Measurements from ENCODE around the gene UNC79. TPM values are rescaled to one million over a fixed set of nuclear protein-coding genes. Genes with fewer than 3 reads are reported as not detected.

Gene UNC79
- total RNA-seq, 1 experiment from 2014 or later = 0.07 TPM

DNA sequence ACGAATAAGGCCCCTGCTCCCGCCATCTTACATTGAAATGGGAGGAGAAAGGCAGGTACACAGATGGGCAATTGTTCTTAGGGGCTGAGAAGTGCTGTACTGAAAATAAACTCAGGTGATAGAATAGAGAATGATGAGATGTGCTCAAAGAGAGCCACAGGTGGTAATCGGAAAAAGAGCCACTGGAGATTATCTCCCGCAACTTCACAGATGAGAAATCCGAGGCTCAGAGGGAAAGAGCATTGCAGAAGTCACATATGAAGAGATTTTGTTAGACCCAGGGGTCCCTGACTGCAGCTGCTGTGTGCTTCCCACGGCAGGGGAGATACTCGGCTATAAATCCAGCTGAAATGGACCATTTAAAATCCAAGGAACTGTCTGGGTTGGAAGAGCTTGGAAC lies 283.9 kb downstream of the UNC79 start:
- no peaks in the 10 kb centered on the region for H3K79me2 ChIP-seq (ENCODE audit: low read depth)
- no peaks in the 10 kb centered on the region for H4K20me1 ChIP-seq (ENCODE audit: insufficient read depth)
- no peak for DNase-seq
- TF ChIP-seq, protein P1, sequence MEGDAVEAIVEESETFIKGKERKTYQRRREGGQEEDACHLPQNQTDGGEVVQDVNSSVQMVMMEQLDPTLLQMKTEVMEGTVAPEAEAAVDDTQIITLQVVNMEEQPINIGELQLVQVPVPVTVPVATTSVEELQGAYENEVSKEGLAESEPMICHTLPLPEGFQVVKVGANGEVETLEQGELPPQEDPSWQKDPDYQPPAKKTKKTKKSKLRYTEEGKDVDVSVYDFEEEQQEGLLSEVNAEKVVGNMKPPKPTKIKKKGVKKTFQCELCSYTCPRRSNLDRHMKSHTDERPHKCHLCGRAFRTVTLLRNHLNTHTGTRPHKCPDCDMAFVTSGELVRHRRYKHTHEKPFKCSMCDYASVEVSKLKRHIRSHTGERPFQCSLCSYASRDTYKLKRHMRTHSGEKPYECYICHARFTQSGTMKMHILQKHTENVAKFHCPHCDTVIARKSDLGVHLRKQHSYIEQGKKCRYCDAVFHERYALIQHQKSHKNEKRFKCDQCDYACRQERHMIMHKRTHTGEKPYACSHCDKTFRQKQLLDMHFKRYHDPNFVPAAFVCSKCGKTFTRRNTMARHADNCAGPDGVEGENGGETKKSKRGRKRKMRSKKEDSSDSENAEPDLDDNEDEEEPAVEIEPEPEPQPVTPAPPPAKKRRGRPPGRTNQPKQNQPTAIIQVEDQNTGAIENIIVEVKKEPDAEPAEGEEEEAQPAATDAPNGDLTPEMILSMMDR (conservative IDR thresholded peaks at IDR 0.05) = no peak
- no peak for TF ChIP-seq EZH2 (IDR thresholded peaks at IDR 0.05; ENCODE audit: low read depth)
- BruUV-seq (replicated peaks) = no TSS peak
- no peak overlapping the region for H3K4me2 ChIP-seq
- POLR2A ChIA-PET (ENCODE audit: unreplicated experiment) = no interaction called here
- peaks cover 2% of the 10 kb centered on the region; the same call in 1 of the 2 replicates for H3F3A ChIP-seq (ENCODE audit: insufficient read depth, low read depth)
- H3K4me1 ChIP-seq (replicated peaks; ENCODE audit: insufficient read depth) = 0 out of 2 replicates have a peak, but pooled peaks cover 9% of the 10 kb centered on the region
- no peak overlapping the region for H2AFZ ChIP-seq
- CTCF ChIA-PET = no interaction called here
- no peaks in the 10 kb centered on the region for H3K9me3 ChIP-seq (ENCODE audit: insufficient read depth, low read depth)
- intact Hi-C loops (cut with micrococcal nuclease; ENCODE audit: unreplicated experiment) = no loop called here
- peaks cover 63% of the 10 kb centered on the region for H3K27me3 ChIP-seq (ENCODE audit: insufficient read depth, low read depth)
- no peak overlapping the region for H3K27ac ChIP-seq
- H3K4me3 ChIP-seq = no peak overlapping the region
- H3K36me3 ChIP-seq (ENCODE audit: low read depth) = no peaks in the 10 kb centered on the region
- no peaks in the 10 kb centered on the region for H3K9me2 ChIP-seq (ENCODE audit: insufficient read depth)

GRCh38 chr14:93715279-93715927 lies 284.7 kb downstream of the UNC79 start:
- Histone ChIP-seq H3K4me1 (replicated peaks; ENCODE audit: insufficient read depth) (0 out of 2 replicates have a peak, but pooled peaks cover 9% of the 10 kb centered on the region), H3K27me3 (ENCODE audit: insufficient read depth, low read depth) (peaks cover 58% of the 10 kb centered on the region), H3K27ac (no peak overlapping the region), H2AFZ (no peak overlapping the region), H3K4me3 (no peak overlapping the region), H3K9me2 (ENCODE audit: insufficient read depth) (no peaks in the 10 kb centered on the region), H3K4me2 (no peak overlapping the region), H3F3A (ENCODE audit: insufficient read depth, low read depth) (peaks cover 2% of the 10 kb centered on the region; the same call in 1 of the 2 replicates), H4K20me1 (ENCODE audit: insufficient read depth) (no peaks in the 10 kb centered on the region), H3K36me3 (ENCODE audit: low read depth) (no peaks in the 10 kb centered on the region), H3K79me2 (ENCODE audit: low read depth) (no peaks in the 10 kb centered on the region), H3K9me3 (ENCODE audit: insufficient read depth, low read depth) (no peaks in the 10 kb centered on the region)
- TF ChIP-seq EZH2 (IDR thresholded peaks at IDR 0.05; ENCODE audit: low read depth) = no peak
- TF ChIP-seq, protein P1 (conservative IDR thresholded peaks at IDR 0.05) = no peak
- no TSS peak for BruUV-seq (replicated peaks)
- DNase-seq = no peak
- ChIA-PET CTCF (no interaction called here), POLR2A (ENCODE audit: unreplicated experiment) (no interaction called here)
- intact Hi-C loops (cut with micrococcal nuclease; ENCODE audit: unreplicated experiment) = no loop called here

DNA sequence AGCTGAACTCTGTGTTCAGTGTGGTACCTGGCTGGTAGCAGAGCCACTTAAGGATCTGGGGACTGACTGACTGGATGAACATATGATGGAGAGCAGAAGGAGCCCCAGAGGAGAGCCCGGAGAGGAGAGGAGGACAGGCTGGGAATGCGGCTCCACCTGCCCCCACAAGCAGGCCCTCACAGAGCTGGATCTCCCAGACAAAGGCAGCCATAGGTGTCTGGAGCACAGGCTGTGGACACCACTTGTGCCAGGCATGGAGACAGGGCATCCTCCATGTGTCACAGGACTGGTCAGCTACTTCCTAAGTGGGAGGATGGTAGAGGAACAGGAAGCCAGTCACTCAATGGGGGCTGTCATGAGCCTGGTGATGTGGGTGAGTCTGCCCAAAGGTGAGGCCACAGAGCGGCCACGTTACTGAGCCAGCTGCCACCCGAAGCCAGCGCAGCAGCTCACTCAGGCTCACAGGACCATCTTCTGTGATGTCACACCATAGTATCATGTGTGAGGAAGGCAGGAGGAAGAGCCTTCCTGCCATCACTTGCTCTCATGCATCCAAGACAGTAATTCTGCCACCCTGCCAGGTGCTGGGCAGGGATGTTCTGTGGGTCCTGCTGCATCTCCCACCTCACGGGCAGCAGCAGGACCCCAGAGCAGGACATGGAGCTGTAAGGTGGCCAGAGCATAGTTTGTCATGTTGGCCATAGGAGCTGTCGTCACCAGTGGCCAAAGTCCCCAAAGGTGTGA lies 285.4 kb downstream of the UNC79 start:
- no peak overlapping the region for H3K27ac ChIP-seq
- H3K4me2 ChIP-seq = no peak overlapping the region
- H3F3A ChIP-seq (ENCODE audit: insufficient read depth, low read depth) = peaks cover 2% of the 10 kb centered on the region; the same call in 1 of the 2 replicates
- no peaks in the 10 kb centered on the region for H3K9me3 ChIP-seq (ENCODE audit: insufficient read depth, low read depth)
- intact Hi-C loops (cut with micrococcal nuclease; ENCODE audit: unreplicated experiment) = no loop called here
- H3K27me3 ChIP-seq (ENCODE audit: insufficient read depth, low read depth) = peaks cover 51% of the 10 kb centered on the region
- ChIA-PET POLR2A (ENCODE audit: unreplicated experiment) (no interaction called here), CTCF (no interaction called here)
- no peaks in the 10 kb centered on the region for H4K20me1 ChIP-seq (ENCODE audit: insufficient read depth)
- no peak overlapping the region for H2AFZ ChIP-seq
- H3K36me3 ChIP-seq (ENCODE audit: low read depth) = no peaks in the 10 kb centered on the region
- H3K4me3 ChIP-seq = no peak overlapping the region
- TF ChIP-seq, protein P1 (conservative IDR thresholded peaks at IDR 0.05) = no peak
- no peak for TF ChIP-seq EZH2 (IDR thresholded peaks at IDR 0.05; ENCODE audit: low read depth)
- no peaks in the 10 kb centered on the region for H3K79me2 ChIP-seq (ENCODE audit: low read depth)
- no peaks in the 10 kb centered on the region for H3K9me2 ChIP-seq (ENCODE audit: insufficient read depth)
- DNase-seq = no peak
- 0 out of 2 replicates have a peak, but pooled peaks cover 9% of the 10 kb centered on the region for H3K4me1 ChIP-seq (replicated peaks; ENCODE audit: insufficient read depth)
- BruUV-seq (replicated peaks) = no TSS peak

Data from PC-9 (cell line).